GM06990 (cell line): ENCODE data around the gene EHBP1.

Experiments used
- DNase-seq: peaks from one replicate; pipeline ENCODE4 v3.0.0-alpha.2; 2011; ENCODE audit not compliant: insufficient read length; ENCODE audit errors: extremely low read depth
- H3K27me3 ChIP-seq: replicated peaks from 2 replicates; pipeline ENCODE4 v1.6.0; 2011; ENCODE audit warnings: low read length; ENCODE audit not compliant: control insufficient read depth, insufficient read depth
- H3K36me3 ChIP-seq: 2 replicates; pipeline ENCODE4 v1.5.1; 2011; ENCODE audit warnings: low read length; ENCODE audit not compliant: control insufficient read depth, insufficient read depth
- H3K4me3 ChIP-seq: replicated peaks from 2 replicates; pipeline ENCODE4 v1.5.1; 2011; ENCODE audit warnings: low read depth, mild to moderate bottlenecking, control low read depth, low read length
- CTCF ChIP-seq: IDR thresholded peaks from 2 replicates; pipeline ENCODE4 v1.5.1; 2011; ENCODE audit warnings: low read length, control low read depth, mild to moderate bottlenecking, inconsistent platforms; ENCODE audit not compliant: insufficient read depth, poor library complexity, severe bottlenecking

The EHBP1 gene

GRCh38 chr2:62716768-62717167 is 11.3 kb downstream of the EHBP1 start:
- Histone ChIP-seq H3K36me3 (no peaks in the 10 kb centered on the region), H3K27me3 (no peaks in the 10 kb centered on the region), H3K4me3 (no peak overlapping the region)
- no peak for TF ChIP-seq CTCF
- no peak for DNase-seq

GRCh38 chr2:62717503-62718081 is 12.1 kb downstream of the EHBP1 start:
- no peak for DNase-seq
- TF ChIP-seq CTCF, result no peak
- Histone ChIP-seq H3K27me3 (no peaks in the 10 kb centered on the region), H3K36me3 (no peaks in the 10 kb centered on the region), H3K4me3 (no peak overlapping the region)

GRCh38 chr2:62718225-62718822 is 12.8 kb downstream of the EHBP1 start:
- no peaks in the 10 kb centered on the region for H3K27me3 ChIP-seq
- no peaks in the 10 kb centered on the region for H3K36me3 ChIP-seq
- DNase-seq, result no peak
- H3K4me3 ChIP-seq, result no peak overlapping the region
- no peak for TF ChIP-seq CTCF

GRCh38 chr2:62719757-62720156 is 14.2 kb downstream of the EHBP1 start:
- H3K27me3 ChIP-seq, result no peaks in the 10 kb centered on the region
- H3K4me3 ChIP-seq, result no peak overlapping the region
- TF ChIP-seq CTCF, result no peak
- DNase-seq, result no peak
- no peaks in the 10 kb centered on the region; the same call in 1 of the 2 replicates for H3K36me3 ChIP-seq

GRCh38 chr2:62722679-62723078 is 17.2 kb downstream of the EHBP1 start:
- H3K4me3 ChIP-seq, result no peak overlapping the region
- DNase-seq, result no peak
- no peaks in the 10 kb centered on the region; the same call in 1 of the 2 replicates for H3K36me3 ChIP-seq
- no peaks in the 10 kb centered on the region for H3K27me3 ChIP-seq
- TF ChIP-seq CTCF, result no peak

- TF ChIP-seq CTCF, result no peak
- Histone ChIP-seq H3K36me3 (no peaks in the 10 kb centered on the region; the same call in 1 of the 2 replicates), H3K27me3 (no peaks in the 10 kb centered on the region), H3K4me3 (no peak overlapping the region)
- DNase-seq, result no peak
These were observed 17.7 kb downstream of the EHBP1 start for GRCh38 chr2:62723253-62723652.
